Keratinocyte (primary cell): ENCODE results near the gene SYDE2. TPM values are rescaled to one million over a fixed set of nuclear protein-coding genes. Genes with fewer than 3 reads are reported as not detected.
A peak's percentile ranks its signal among the peaks of the same experiment; 100 is the strongest.
"Not testable (repeated sequence)": the region's sequence is repeated elsewhere in the genome, so short reads cannot be mapped to it uniquely, and the experiment has no call there.

ENCODE experiments used
- DNase-seq: peaks from one replicate; pipeline ENCODE4 v3.0.0-alpha.2; 2011; ENCODE audit warnings: low read depth, missing footprints, low spot score
- FAIRE-seq: peaks from 2 replicates; lab custom pipeline; 2011; peaks lifted over from hg19 to GRCh38; lab: Jason Lieb, UNC
- H2AFZ ChIP-seq: 2 replicates; pipeline ENCODE4 v1.6.0; 2012; ENCODE audit warnings: low read length, control low read depth, inconsistent platforms; ENCODE audit not compliant: control insufficient read depth
- H3K27ac ChIP-seq: 2 replicates; pipeline ENCODE4 v1.5.1; 2011; ENCODE audit warnings: low read length; ENCODE audit not compliant: control insufficient read depth, insufficient read depth
- H3K27me3 ChIP-seq: 3 replicates; pipeline ENCODE4 v1.6.0; 2011; ENCODE audit warnings: low read length; ENCODE audit not compliant: control insufficient read depth, insufficient read depth; ENCODE audit errors: extremely low read depth
- H3K36me3 ChIP-seq, 2 experiments: 2 replicates in 1 of 2; 3 replicates in 1 of 2; pipeline ENCODE4 v1.5.1; 2011; ENCODE audit warnings: low read length in 2 of 2, mild to moderate bottlenecking in 1 of 2; ENCODE audit not compliant: control insufficient read depth in 2 of 2, insufficient read depth in 2 of 2; ENCODE audit errors: extremely low read depth in 1 of 2
- H3K4me1 ChIP-seq: 3 replicates; pipeline ENCODE4 v1.5.1; 2011; ENCODE audit warnings: low read length; ENCODE audit not compliant: control insufficient read depth, insufficient read depth; ENCODE audit errors: extremely low read depth
- H3K4me2 ChIP-seq: 3 replicates; pipeline ENCODE4 v1.6.0; 2011; ENCODE audit warnings: low read depth, low read length; ENCODE audit not compliant: control insufficient read depth, insufficient read depth; ENCODE audit errors: extremely low read depth
- H3K4me3 ChIP-seq, 3 experiments: fragments of 200-600 bp in 1 of 3; sonication (generic) in 1 of 3; 2 replicates in 2 of 3; 3 replicates in 1 of 3; pipeline ENCODE4 v1.5.1; 2011 to 2016; ENCODE audit warnings: low read length in 3 of 3, mild to moderate bottlenecking in 3 of 3, control low read depth in 2 of 3, inconsistent platforms in 1 of 3, low read depth in 1 of 3, mixed read lengths in 1 of 3, mixed run types in 1 of 3, moderate library complexity in 1 of 3; ENCODE audit not compliant: control insufficient read depth in 2 of 3, insufficient read depth in 2 of 3; ENCODE audit errors: extremely low read depth in 1 of 3
- H3K79me2 ChIP-seq: 2 replicates; pipeline ENCODE4 v1.6.0; 2012; ENCODE audit warnings: low read length; ENCODE audit not compliant: control insufficient read depth, insufficient read depth
- H3K9ac ChIP-seq: 3 replicates; pipeline ENCODE4 v1.6.0; 2011; ENCODE audit warnings: low read length; ENCODE audit not compliant: control insufficient read depth, insufficient read depth; ENCODE audit errors: extremely low read depth
- H3K9me1 ChIP-seq: 3 replicates; pipeline ENCODE4 v1.6.0; 2011; ENCODE audit warnings: low read length; ENCODE audit not compliant: control insufficient read depth, insufficient read depth; ENCODE audit errors: extremely low read depth
- H3K9me3 ChIP-seq: 2 replicates; pipeline ENCODE4 v1.5.1; 2012; ENCODE audit warnings: low read depth, low read length; ENCODE audit not compliant: control insufficient read depth
- H4K20me1 ChIP-seq: 3 replicates; pipeline ENCODE4 v1.6.0; 2011; ENCODE audit warnings: low read length; ENCODE audit not compliant: control insufficient read depth, insufficient read depth; ENCODE audit errors: extremely low read depth
- CTCF ChIP-seq, 3 experiments: IDR thresholded peaks in 1 of 3; conservative IDR thresholded peaks in 1 of 3; optimal IDR thresholded peaks in 1 of 3; 2 replicates in 2 of 3; 3 replicates in 1 of 3; pipeline versions ENCODE3 to v1.5.1; 2011; ENCODE audit warnings: low read length in 3 of 3, mild to moderate bottlenecking in 3 of 3, moderate library complexity in 2 of 3, control low read depth in 1 of 3, inconsistent platforms in 1 of 3; ENCODE audit not compliant: insufficient read depth in 2 of 3; ENCODE audit errors: extremely low read depth in 1 of 3
- EZH2 ChIP-seq: IDR thresholded peaks from one replicate; pipeline ENCODE4 v1.6.1; 2012; ENCODE audit warnings: inconsistent platforms, mild to moderate bottlenecking, low read length, moderate library complexity
- dilution Hi-C: fragments of 300-500 bp; cut with MboI; formaldehyde crosslinking; loops from one replicate; pipeline ENCODE4 v1.7.0; 2020; ENCODE audit warnings: low sequenced_read_pairs; ENCODE audit not compliant: extremely low pct_ligation_motif_present
- polyA plus RNA-seq, 5 experiments: library from polyadenylated mRNA; depleted of rRNA in 3 of 5; stranded (reverse) in 3 of 5; stranded (forward) in 1 of 5; unstranded in 1 of 5; fragments of >200 nt; gene quantifications; 1 replicate in 1 of 5; 2 replicates in 3 of 5; 3 replicates in 1 of 5; pipeline versions ENCODE4 v1.2.1 to v1.2.3, GENCODE V29; 2011 to 2012; ENCODE audit warnings: missing spikeins in 2 of 5, low read depth in 1 of 5, low replicate concordance in 1 of 5

The SYDE2 gene
- polyA plus RNA-seq, 1 donor (not counting 4 experiments of a cell fraction or from before 2014, with no cell fraction given) = 1.7 TPM

GRCh38 chr1:85148524-85149250 lies 52.1 kb downstream of the SYDE2 start:
- no peak for FAIRE-seq
- Histone ChIP-seq H3K36me3 (no peaks in the 10 kb centered on the region), H3K4me3 (no peak overlapping the region), H3K4me2 (no peak overlapping the region), H3K9me1 (no peaks in the 10 kb centered on the region), H4K20me1 (no peaks in the 10 kb centered on the region), H3K27ac (no peak overlapping the region), H3K79me2 (no peaks in the 10 kb centered on the region), H2AFZ (no peak overlapping the region), H3K27me3 (no peaks in the 10 kb centered on the region), H3K9ac (no peak overlapping the region), H3K4me1 (no peaks in the 10 kb centered on the region), H3K9me3 (no peaks in the 10 kb centered on the region)
- no peak for TF ChIP-seq CTCF (optimal IDR thresholded peaks at IDR 0.05 in 1 of 3, IDR thresholded peaks at IDR 0.05 in 1 of 3, conservative IDR thresholded peaks at IDR 0.05 in 1 of 3; ENCODE audit: extremely low read depth in 1 of 3, insufficient read depth in 2 of 3, low read length in 3 of 3)
- no peak for TF ChIP-seq EZH2
- dilution Hi-C loops = no loop called here
- DNase-seq = no peak

GRCh38 chr1:85146972-85147359 lies 53.9 kb downstream of the SYDE2 start:
- no peaks in the 10 kb centered on the region for H3K4me1 ChIP-seq
- FAIRE-seq (no peak), DNase-seq (no peak)
- H3K4me3 ChIP-seq = no peak overlapping the region
- H3K9me1 ChIP-seq = no peaks in the 10 kb centered on the region
- H3K9ac ChIP-seq = no peak overlapping the region
- no peak overlapping the region for H2AFZ ChIP-seq
- H3K4me2 ChIP-seq = no peak overlapping the region
- dilution Hi-C loops = no loop called here
- no peaks in the 10 kb centered on the region for H3K9me3 ChIP-seq
- H3K36me3 ChIP-seq = no peaks in the 10 kb centered on the region
- no peaks in the 10 kb centered on the region for H3K27me3 ChIP-seq
- no peaks in the 10 kb centered on the region for H3K79me2 ChIP-seq
- H4K20me1 ChIP-seq = no peaks in the 10 kb centered on the region
- TF ChIP-seq CTCF (optimal IDR thresholded peaks at IDR 0.05 in 1 of 3, IDR thresholded peaks at IDR 0.05 in 1 of 3, conservative IDR thresholded peaks at IDR 0.05 in 1 of 3; ENCODE audit: extremely low read depth in 1 of 3, insufficient read depth in 2 of 3, low read length in 3 of 3) = peak in 2 of 3 experiments; percentile 4 to 23
- no peak for TF ChIP-seq EZH2
- H3K27ac ChIP-seq = no peak overlapping the region

GRCh38 chr1:85146298-85146971 lies 54.4 kb downstream of the SYDE2 start:
- DNase-seq, H3K4me3 ChIP-seq, FAIRE-seq, H3K4me1 ChIP-seq, H3K27ac ChIP-seq, H3K79me2 ChIP-seq, dilution Hi-C loops, H3K9ac ChIP-seq, H3K9me3 ChIP-seq, H3K9me1 ChIP-seq, H3K36me3 ChIP-seq, H2AFZ ChIP-seq, H3K27me3 ChIP-seq, H3K4me2 ChIP-seq, H4K20me1 ChIP-seq: not testable (repeated sequence)
